Measurements from ENCODE around the gene EPS8L3. TPM values are rescaled to one million over a fixed set of nuclear protein-coding genes. Genes with fewer than 3 reads are reported as not detected.

EPS8L3 gene
- total and polyA plus RNA-seq, 9 of the 15 experiments (the other 6 are each of a cell fraction or from before 2014, with no cell fraction given), result 0.09 to 0.42 (median 0.14) TPM; not detected in 5

GRCh38 chr1:109776911-109777310, 13.2 kb upstream of the EPS8L3 start (continued):
- TF ChIP-seq ZBTB12 (CRISPR knock-in tag; IDR thresholded peaks at IDR 0.05), result no peak
- TF ChIP-seq ZNF707 (CRISPR knock-in tag; conservative IDR thresholded peaks at IDR 0.05), result no peak
- TF ChIP-seq SIN3A (IDR thresholded peaks at IDR 0.05; ENCODE audit: borderline replicate concordance in 2 of 2, control insufficient read depth in 1 of 2, low read depth in 2 of 2, low read length in 2 of 2), result no peak
- TF ChIP-seq ILK (tag; IDR thresholded peaks at IDR 0.05; ENCODE audit: borderline replicate concordance, low read depth), result no peak
- TF ChIP-seq ZNF324 (CRISPR knock-in tag; IDR thresholded peaks at IDR 0.05), result no peak
- TF ChIP-seq GTF2F1 (IDR thresholded peaks at IDR 0.05; ENCODE audit: low read depth, low read length), result no peak
- no peak for TF ChIP-seq POU5F1 (IDR thresholded peaks at IDR 0.05; ENCODE audit: borderline replicate concordance, low read depth, low read length, partially characterized antibody)
- TF ChIP-seq HDAC6 (IDR thresholded peaks at IDR 0.05; ENCODE audit: low read depth, low read length), result no peak
- no peak for TF ChIP-seq TEAD4 (IDR thresholded peaks at IDR 0.05; ENCODE audit: low read length)
- TF ChIP-seq TEAD4 (CRISPR knock-in tag; IDR thresholded peaks at IDR 0.05; ENCODE audit: borderline replicate concordance), result no peak
- TF ChIP-seq RFX1 (IDR thresholded peaks at IDR 0.05), result no peak
- no peak for TF ChIP-seq MYBL2 (IDR thresholded peaks at IDR 0.05; ENCODE audit: low read depth)
- no peak for TF ChIP-seq MYBL2 (CRISPR knock-in tag; IDR thresholded peaks at IDR 0.05; ENCODE audit: borderline replicate concordance)
- no peak for TF ChIP-seq CTCFL (IDR thresholded peaks at IDR 0.05; ENCODE audit: borderline replicate concordance, insufficient read depth, low read depth, low read length, poor library complexity, severe bottlenecking)
- no peak for TF ChIP-seq BCLAF1 (IDR thresholded peaks at IDR 0.05; ENCODE audit: borderline replicate concordance in 1 of 2, control insufficient read depth in 1 of 2, low read depth in 2 of 2, low read length in 1 of 2)
- TF ChIP-seq ZNF253 (CRISPR knock-in tag; conservative IDR thresholded peaks at IDR 0.05), result no peak
- TF ChIP-seq ZNF584 (CRISPR knock-in tag; IDR thresholded peaks at IDR 0.05; ENCODE audit: low read depth), result no peak
- no peak for TF ChIP-seq KDM5B (IDR thresholded peaks at IDR 0.05; ENCODE audit: insufficient replicate concordance, low read depth, low read length)
- no peak for TF ChIP-seq PYGO2 (tag; IDR thresholded peaks at IDR 0.05)
- TF ChIP-seq ZNF639 (CRISPR knock-in tag; conservative IDR thresholded peaks at IDR 0.05 in 1 of 2, IDR thresholded peaks at IDR 0.05 in 1 of 2), result no peak
